K562 (cell line): ENCODE results near the gene ENC1. TPM values are rescaled to one million over a fixed set of nuclear protein-coding genes. Genes with fewer than 3 reads are reported as not detected.

Source experiments
- ATAC-seq: fragments of 200-7000 bp; cut with Tn5 transposase; 3 replicates; pipeline ENCODE4 v1.9.1; 2020; ENCODE audit warnings: moderate library complexity
- BruUV-seq: library from RNA; stranded (reverse); fragments of 400-500 nt; replicated peaks from 2 replicates; lab custom pipeline; 2021; lab: Mats Ljungman, UMichigan
- CTCF ChIA-PET: fragments of 300-600 bp; formaldehyde crosslinking; extraction: SDS; loops from one replicate; lab custom pipeline; 2021; ENCODE audit warnings: low intra/inter-chr PET ratio; lab: Yijun Ruan, JAX
- POLR2A ChIA-PET: fragments of 300-600, 350-650 bp; sonication (Branson Sonifier 250); formaldehyde crosslinking; extraction: SDS; loops from one replicate; lab custom pipeline; 2021; ENCODE audit warnings: antibody characterized with exemption, inconsistent platforms; lab: Yijun Ruan, JAX
- DNase-seq, 4 experiments: peaks; one replicate each; pipeline versions ENCODE4 v3.0.0 to v3.0.0-alpha.2; 2011 to 2018; ENCODE audit warnings: low spot score in 3 of 4, mixed read lengths in 3 of 4; ENCODE audit errors: extremely low read depth in 1 of 4
- FAIRE-seq: peaks from 2 replicates; lab custom pipeline; 2011; peaks lifted over from hg19 to GRCh38; lab: Jason Lieb, UNC
- H2AFZ ChIP-seq: 2 replicates; pipeline ENCODE4 v1.6.0; 2011; ENCODE audit warnings: low read depth, low read length, control low read depth, inconsistent platforms
- H3K27ac ChIP-seq: fragments of 200-600 bp; 3 replicates; pipeline ENCODE4 v1.8.0; 2011; ENCODE audit warnings: low read depth, mild to moderate bottlenecking, control low read depth, inconsistent platforms, low read length, moderate library complexity, mixed read lengths; ENCODE audit errors: extremely low read depth
- H3K27me3 ChIP-seq, 2 experiments: fragments of 300-600 bp in 1 of 2; 2 replicates in 1 of 2; 3 replicates in 1 of 2; pipeline versions ENCODE4 v1.6.0 to v1.8.0; 2011; ENCODE audit warnings: inconsistent platforms in 2 of 2, low read length in 2 of 2, mild to moderate bottlenecking in 1 of 2, mixed read lengths in 1 of 2, moderate library complexity in 1 of 2; ENCODE audit not compliant: control insufficient read depth in 2 of 2, insufficient read depth in 2 of 2
- H3K36me3 ChIP-seq: fragments of 300-600 bp; 3 replicates; pipeline ENCODE4 v1.8.0; 2011; ENCODE audit warnings: mild to moderate bottlenecking, low read length, inconsistent platforms; ENCODE audit not compliant: control insufficient read depth, insufficient read depth
- H3K4me1 ChIP-seq, 2 experiments: fragments of 200-600 bp in 1 of 2; replicated peaks in 1 of 2; 2 replicates in 1 of 2; 3 replicates in 1 of 2; pipeline versions ENCODE4 v1.5.1 to v1.8.0; 2011; ENCODE audit warnings: inconsistent platforms in 2 of 2, low read length in 2 of 2, mild to moderate bottlenecking in 1 of 2, mixed read lengths in 1 of 2, moderate library complexity in 1 of 2; ENCODE audit not compliant: control insufficient read depth in 2 of 2, insufficient read depth in 2 of 2
- H3K4me2 ChIP-seq: 2 replicates; pipeline ENCODE4 v1.6.1; 2011; ENCODE audit warnings: low read length, control low read depth, inconsistent platforms, mixed read lengths; ENCODE audit not compliant: insufficient read depth
- H3K4me3 ChIP-seq: fragments of 200-600 bp; sonication (generic), shearing (Covaris generic); 2 replicates; pipeline ENCODE4 v1.5.1; 2016; ENCODE audit warnings: control low read depth, inconsistent platforms
- H3K79me2 ChIP-seq: fragments of 200-600 bp; 3 replicates; pipeline ENCODE4 v1.8.0; 2011; ENCODE audit warnings: low read length, inconsistent platforms; ENCODE audit not compliant: control insufficient read depth, insufficient read depth
- H3K9ac ChIP-seq, 2 experiments: 2 replicates each; pipeline versions ENCODE4 v1.6.0 to v1.6.1; 2011; ENCODE audit warnings: low read depth in 2 of 2, low read length in 2 of 2, control low read depth in 1 of 2, inconsistent platforms in 1 of 2, mild to moderate bottlenecking in 1 of 2, mixed read lengths in 1 of 2; ENCODE audit not compliant: insufficient read depth in 1 of 2
- H3K9me1 ChIP-seq: one replicate; pipeline ENCODE4 v1.6.0; 2011; ENCODE audit warnings: inconsistent platforms, mild to moderate bottlenecking, low read length, moderate library complexity; ENCODE audit not compliant: control insufficient read depth, insufficient read depth
- H3K9me3 ChIP-seq: replicated peaks from 2 replicates; pipeline ENCODE4 v1.5.1; 2011; ENCODE audit warnings: low read depth, low read length, inconsistent platforms; ENCODE audit not compliant: control insufficient read depth, insufficient read depth
- H4K20me1 ChIP-seq: replicated peaks from 2 replicates; pipeline ENCODE4 v1.6.1; 2011; ENCODE audit warnings: low read length, inconsistent platforms, mixed read lengths; ENCODE audit not compliant: control insufficient read depth, insufficient read depth
- HNRNPLL ChIP-seq: fragments of 200-400 bp; formaldehyde crosslinking; IDR thresholded peaks from 2 replicates; pipeline ENCODE4 v1.6.1; 2017; ENCODE audit warnings: low read length, low read depth, mild to moderate bottlenecking; ENCODE audit not compliant: poor library complexity, severe bottlenecking
- KDM4B ChIP-seq, 2 experiments: fragments of 450-650 bp in 1 of 2; sonication (generic) in 1 of 2; IDR thresholded peaks; 2 replicates each; pipeline ENCODE4 v1.6.1; 2016 to 2017; ENCODE audit warnings: borderline replicate concordance in 2 of 2, antibody characterized with exemption in 1 of 2, low read depth in 1 of 2, mild to moderate bottlenecking in 1 of 2
- NFATC3 ChIP-seq: fragments of 450-650 bp; IDR thresholded peaks from 2 replicates; pipeline ENCODE4 v1.6.1; 2017; ENCODE audit warnings: mild to moderate bottlenecking
- SAP30 ChIP-seq: fragments of 200-600 bp; sonication (generic); IDR thresholded peaks from 2 replicates; pipeline ENCODE4 v1.6.1; 2012; ENCODE audit warnings: borderline replicate concordance, low read depth, mild to moderate bottlenecking, moderate library complexity, low read length, control low read depth, inconsistent platforms; ENCODE audit not compliant: insufficient read depth, poor library complexity, severe bottlenecking
- STAT5B ChIP-seq: fragments of 250-450 bp; sonication (Bioruptor Pico); IDR thresholded peaks from 2 replicates; pipeline ENCODE4 v1.8.0; 2021; ENCODE audit warnings: mild to moderate bottlenecking, inconsistent platforms
- ZFP36 ChIP-seq: fragments of 150-350 bp; IDR thresholded peaks from 2 replicates; pipeline ENCODE4 v1.6.1; 2018; ENCODE audit warnings: low read length, low read depth; ENCODE audit not compliant: partially characterized antibody
- ZNF239 ChIP-seq: fragments of 250-450 bp; sonication (Bioruptor Pico); IDR thresholded peaks from 2 replicates; pipeline ENCODE4 v1.4.0; 2020; ENCODE audit warnings: mild to moderate bottlenecking
- ZNF316 ChIP-seq: fragments of 450-650 bp; IDR thresholded peaks from 2 replicates; pipeline ENCODE4 v1.6.1; 2016
- WGBS: fragments of 100-300 bp; shearing (Covaris generic); methylation state at CpG from one replicate; pipeline ENCODE4 v1.1.6; 2016; ENCODE audit warnings: low coverage, mixed read lengths; ENCODE audit not compliant: insufficient coverage; ENCODE audit errors: missing lambda C conversion rate; 5-methylcytosine and 5-hydroxymethylcytosine counted together
- in situ Hi-C: fragments of 300-500 bp; cut with MboI; formaldehyde crosslinking; loops from 4 replicates; pipeline ENCODE4 v1.15.0; 2018; ENCODE audit warnings: inconsistent platforms, mixed read lengths
- intact Hi-C: fragments of 100-400 bp; cut with micrococcal nuclease; formaldehyde crosslinking; loops from 2 replicates; pipeline ENCODE4 v1.14.2; 2022
- polyA plus RNA-seq, 8 experiments: library from polyadenylated mRNA; depleted of rRNA in 4 of 8; stranded (reverse) in 5 of 8; unstranded in 3 of 8; fragments of >200 nt; fragmentation: Nextera tagmentation in 2 of 8; fragmentation: Illumina TruSeq in 1 of 8; extraction: Ambion mirVana in 2 of 8; extraction: Trizol in 1 of 8; gene quantifications; 2 replicates each; pipeline versions ENCODE4 v1.2.1 to v1.2.3, GENCODE V29; 2011 to 2014; ENCODE audit warnings: inconsistent platforms in 1 of 8, missing spikeins in 1 of 8
- total RNA-seq, 7 experiments: library from RNA; depleted of rRNA in 6 of 7; stranded (reverse); fragments of >200 nt in 6 of 7; fragmentation: Illumina TruSeq in 2 of 7; extraction: Trizol in 2 of 7; gene quantifications; 2 replicates each; pipeline versions ENCODE4 v1.2.1 to v1.2.3, GENCODE V29; 2011 to 2021; ENCODE audit warnings: low replicate concordance in 1 of 7

The ENC1 gene
- total and polyA plus RNA-seq, 9 of the 15 experiments (the other 6 are each of a cell fraction or from before 2014, with no cell fraction given): 0.17 to 3.2 (median 0.97) TPM

GRCh38 chr5:74623748-74624408, 16.6 kb downstream of the ENC1 start:
- H3K36me3 ChIP-seq: no peaks in the 10 kb centered on the region
- intact Hi-C loops (no loop called here), in situ Hi-C loops (no loop called here)
- POLR2A ChIA-PET: interaction anchor here (1.4 kb wide), 1 partner anchor 16 kb away, joined by 5 read pairs; the partner anchor contains the start of gene ENC1
- no peak overlapping the region for H3K9ac ChIP-seq
- TF ChIP-seq STAT5B (no peak), HNRNPLL (no peak), KDM4B (IDR thresholded peaks at IDR 0.05; ENCODE audit: borderline replicate concordance in 2 of 2, low read depth in 1 of 2) (no peak), ZNF316 (no peak), SAP30 (no peak), ZNF239 (CRISPR knock-in tag) (no peak), ZFP36 (no peak), NFATC3 (no peak)
- DNase-seq (no peak), FAIRE-seq (no peak), ATAC-seq (no peak)
- no peaks in the 10 kb centered on the region for H3K4me1 ChIP-seq
- peaks cover 4 to 14% of the 10 kb centered on the region in 2 experiments; a peak in 4 of 5 replicates for H3K27me3 ChIP-seq
- H3K4me2 ChIP-seq: no peak overlapping the region
- H3K9me3 ChIP-seq: no peaks in the 10 kb centered on the region; the same call in 1 of the 2 replicates
- H3K79me2 ChIP-seq: no peaks in the 10 kb centered on the region
- CTCF ChIA-PET: no interaction called here
- no peaks in the 10 kb centered on the region for H3K9me1 ChIP-seq
- no TSS peak for BruUV-seq
- WGBS: 13% methylated on average over 5 of the region's 5 CpGs
- H3K4me3 ChIP-seq: no peak overlapping the region
- no peak overlapping the region for H2AFZ ChIP-seq
- no peak overlapping the region for H3K27ac ChIP-seq
- no peaks in the 10 kb centered on the region for H4K20me1 ChIP-seq
